ENCODE data around the gene NR3C1.

The NR3C1 gene

DNA sequence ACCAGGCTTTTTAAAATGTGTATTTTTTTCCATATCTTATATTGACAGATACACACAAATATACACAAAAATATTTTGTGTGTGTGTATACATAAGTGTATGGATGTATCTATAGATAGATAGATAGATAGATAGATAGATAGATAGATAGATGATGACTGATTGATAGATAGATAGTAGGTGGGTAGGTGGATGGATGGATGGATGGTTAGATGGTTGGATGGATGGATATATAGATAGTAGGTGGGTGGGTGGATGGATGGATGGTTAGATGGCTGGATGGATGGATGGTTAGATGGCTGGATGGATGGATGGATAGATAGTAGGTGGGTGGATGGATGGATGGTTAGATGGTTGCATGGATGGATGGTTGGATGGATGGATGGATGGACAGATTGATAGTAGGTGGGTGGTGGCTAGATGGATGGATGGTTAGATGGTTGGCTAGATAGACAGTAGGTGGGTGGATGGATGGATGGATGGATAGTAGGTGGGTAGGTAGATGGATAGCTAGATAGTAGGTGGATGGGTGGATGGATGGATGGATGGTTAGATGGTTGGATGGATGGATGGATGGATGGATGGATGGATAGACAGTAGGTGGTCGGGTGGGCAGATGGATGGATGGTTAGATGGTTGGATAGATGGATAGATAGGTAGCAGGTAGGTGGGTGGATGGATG is 156.2 kb downstream of the NR3C1 start:
- no peak for DNase-seq (ENCODE audit: low read depth)
- TF ChIP-seq, protein P1, sequence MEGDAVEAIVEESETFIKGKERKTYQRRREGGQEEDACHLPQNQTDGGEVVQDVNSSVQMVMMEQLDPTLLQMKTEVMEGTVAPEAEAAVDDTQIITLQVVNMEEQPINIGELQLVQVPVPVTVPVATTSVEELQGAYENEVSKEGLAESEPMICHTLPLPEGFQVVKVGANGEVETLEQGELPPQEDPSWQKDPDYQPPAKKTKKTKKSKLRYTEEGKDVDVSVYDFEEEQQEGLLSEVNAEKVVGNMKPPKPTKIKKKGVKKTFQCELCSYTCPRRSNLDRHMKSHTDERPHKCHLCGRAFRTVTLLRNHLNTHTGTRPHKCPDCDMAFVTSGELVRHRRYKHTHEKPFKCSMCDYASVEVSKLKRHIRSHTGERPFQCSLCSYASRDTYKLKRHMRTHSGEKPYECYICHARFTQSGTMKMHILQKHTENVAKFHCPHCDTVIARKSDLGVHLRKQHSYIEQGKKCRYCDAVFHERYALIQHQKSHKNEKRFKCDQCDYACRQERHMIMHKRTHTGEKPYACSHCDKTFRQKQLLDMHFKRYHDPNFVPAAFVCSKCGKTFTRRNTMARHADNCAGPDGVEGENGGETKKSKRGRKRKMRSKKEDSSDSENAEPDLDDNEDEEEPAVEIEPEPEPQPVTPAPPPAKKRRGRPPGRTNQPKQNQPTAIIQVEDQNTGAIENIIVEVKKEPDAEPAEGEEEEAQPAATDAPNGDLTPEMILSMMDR (IDR thresholded peaks at IDR 0.05; ENCODE audit: low read length, missing control alignments) = no peak
- no peak overlapping the region for H3K4me3 ChIP-seq (replicated peaks; ENCODE audit: low read depth, low read length)

DNA sequence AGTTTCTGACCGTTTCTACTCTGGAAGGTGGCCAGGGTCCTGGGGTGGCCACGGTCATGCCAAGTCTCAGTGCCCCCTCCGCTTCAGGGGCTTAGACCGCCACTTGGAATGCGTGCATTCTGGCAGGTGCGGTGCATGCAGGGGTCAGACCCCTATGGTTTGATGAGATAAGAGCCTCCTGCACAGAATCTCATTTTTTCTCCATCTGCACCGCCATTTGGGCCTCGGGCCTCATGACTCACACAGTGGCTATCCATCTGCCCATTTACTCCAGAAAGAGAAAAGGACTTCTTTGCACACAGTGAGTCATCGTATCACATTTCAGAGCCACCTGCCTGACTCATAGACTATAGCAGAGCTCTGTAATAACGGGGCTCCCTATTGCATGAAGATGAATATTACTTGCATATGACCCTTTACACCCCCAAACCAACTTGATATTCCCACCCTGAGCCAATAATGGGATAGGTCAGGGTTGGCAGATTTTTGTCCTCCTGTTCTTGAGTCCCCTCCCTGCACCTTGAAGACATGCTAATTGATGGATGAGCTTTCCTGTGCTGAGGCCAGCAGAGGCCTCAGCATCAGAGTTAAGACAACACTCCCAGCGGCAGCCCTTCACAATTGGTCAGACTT is 157.4 kb downstream of the NR3C1 start:
- TF ChIP-seq, protein P1 (IDR thresholded peaks at IDR 0.05; ENCODE audit: low read length, missing control alignments) = no peak
- peak; percentile 88 for DNase-seq (ENCODE audit: low read depth)
- H3K4me3 ChIP-seq (replicated peaks; ENCODE audit: low read depth, low read length) = no peak overlapping the region

DNA sequence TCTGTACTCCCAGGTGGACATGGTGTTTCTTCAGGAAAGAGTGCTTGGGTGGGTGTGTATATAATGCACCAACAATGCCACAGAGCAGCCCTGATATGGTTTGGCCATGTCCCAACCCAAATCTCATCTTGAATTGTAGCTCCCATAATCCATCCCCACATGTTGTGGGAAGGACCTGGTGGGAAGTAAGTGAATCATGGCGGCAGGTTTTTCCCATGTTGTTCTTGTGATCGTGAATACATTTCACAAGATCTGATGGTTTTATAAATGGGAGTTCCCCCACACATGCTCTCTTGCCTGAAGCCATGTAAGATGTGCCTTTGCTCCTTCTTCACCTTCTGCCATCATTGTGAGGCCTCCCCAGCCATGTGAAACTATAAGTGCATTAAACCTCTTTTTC is 158.5 kb downstream of the NR3C1 start:
- no peak for DNase-seq (ENCODE audit: low read depth)
- H3K4me3 ChIP-seq (replicated peaks; ENCODE audit: low read depth, low read length) = no peak overlapping the region
- TF ChIP-seq, protein P1 (IDR thresholded peaks at IDR 0.05; ENCODE audit: low read length, missing control alignments) = no peak

DNA sequence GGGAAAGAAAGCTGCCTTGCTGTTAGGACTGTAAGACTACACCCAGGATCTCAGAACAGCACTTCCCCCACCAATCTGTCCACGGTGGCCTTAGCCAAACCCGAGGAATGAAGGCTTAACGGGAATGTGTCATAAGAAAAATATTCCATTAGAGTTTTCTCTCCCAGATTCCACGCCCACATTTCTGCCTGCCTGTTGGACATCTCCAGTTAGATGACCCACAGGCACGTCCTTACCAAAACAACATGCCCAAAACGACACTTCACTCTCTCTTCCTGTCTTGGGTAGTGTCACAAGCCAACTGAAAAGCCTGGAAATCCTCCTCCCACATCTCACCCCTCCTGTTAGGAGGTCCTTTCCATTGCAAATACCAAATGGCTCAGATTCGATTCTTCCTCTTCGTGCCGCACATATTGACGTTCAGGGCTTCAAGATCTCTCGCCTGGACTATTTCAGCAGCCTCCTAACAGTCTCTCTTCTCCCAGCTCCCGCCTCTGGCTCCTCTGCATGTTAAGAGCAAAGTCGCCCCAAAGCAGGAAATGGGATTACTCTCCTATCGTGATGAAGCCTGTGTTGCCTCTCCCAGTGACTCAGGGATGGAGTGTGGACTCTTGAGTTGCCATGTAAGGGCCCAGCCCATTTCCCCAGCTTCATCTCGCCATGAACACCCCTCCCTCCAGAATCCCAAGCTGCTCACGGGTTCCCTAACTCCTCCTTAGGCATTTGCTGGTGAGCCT is 159.3 kb downstream of the NR3C1 start:
- DNase-seq (ENCODE audit: low read depth) = peak; percentile 96
- peak overlapping the region; percentile 33 for H3K4me3 ChIP-seq (replicated peaks; ENCODE audit: low read depth, low read length)
- TF ChIP-seq, protein P1 (IDR thresholded peaks at IDR 0.05; ENCODE audit: low read length, missing control alignments) = no peak

DNA sequence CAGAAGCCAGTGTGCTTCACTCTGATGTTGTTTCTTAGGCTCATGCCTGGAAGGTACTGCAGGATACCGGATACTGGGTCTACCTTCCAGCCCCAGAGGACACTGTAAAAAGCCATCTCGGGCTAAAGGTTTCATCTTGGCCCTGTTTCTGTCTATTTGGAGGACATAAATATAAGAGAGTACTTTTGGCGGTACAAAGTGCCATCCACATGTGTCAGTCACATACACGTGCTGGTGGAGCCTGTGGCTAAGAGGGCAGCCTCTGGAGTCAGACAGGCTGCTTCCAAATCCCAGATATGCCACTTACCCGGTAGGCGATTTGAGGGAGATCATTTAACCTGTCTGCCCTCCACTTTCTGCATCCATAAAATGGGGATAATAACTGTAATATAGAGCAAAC is 160.4 kb downstream of the NR3C1 start:
- no peak for DNase-seq (ENCODE audit: low read depth)
- TF ChIP-seq, protein P1 (IDR thresholded peaks at IDR 0.05; ENCODE audit: low read length, missing control alignments) = no peak
- no peak overlapping the region for H3K4me3 ChIP-seq (replicated peaks; ENCODE audit: low read depth, low read length)

DNA sequence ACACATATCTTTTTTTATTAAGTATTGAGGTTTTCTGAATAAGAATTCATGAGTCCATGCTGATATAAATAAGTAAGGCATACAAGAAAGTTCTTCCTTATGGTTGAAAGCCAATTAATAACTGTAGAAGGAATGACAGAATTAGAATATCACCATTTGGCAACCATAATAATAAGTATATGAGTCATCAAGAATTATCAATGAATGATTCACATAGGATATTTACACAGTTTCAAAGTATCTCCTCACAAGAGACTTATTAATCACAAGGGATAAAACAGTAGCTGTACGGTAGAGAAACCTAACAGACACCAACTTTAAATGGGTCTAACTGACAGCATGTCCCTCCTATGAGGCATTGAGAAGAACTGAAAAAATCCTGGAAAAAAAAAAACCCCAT is 161.6 kb downstream of the NR3C1 start:
- DNase-seq (ENCODE audit: low read depth) = peak; percentile 18

More for the DNA sequence above, 161.6 kb downstream of the NR3C1 start:
- H3K4me3 ChIP-seq (replicated peaks; ENCODE audit: low read depth, low read length) = no peak overlapping the region
- TF ChIP-seq, protein P1 (IDR thresholded peaks at IDR 0.05; ENCODE audit: low read length, missing control alignments) = no peak
